Hindlimb muscle (tissue), 1 donor: ENCODE measurements around the gene OR6S1. TPM values are rescaled to one million over a fixed set of nuclear protein-coding genes. Genes with fewer than 3 reads are reported as not detected.

Experiments used
- DNase-seq: peaks from one replicate; pipeline ENCODE4 v3.0.0-alpha.2; 2013
- polyA plus RNA-seq: library from polyadenylated mRNA; unstranded; fragments of 120-200 nt; gene quantifications from one replicate; pipeline ENCODE4 v1.2.1, GENCODE V29; 2013; ENCODE audit not compliant: insufficient read length

OR6S1 gene, protein sequence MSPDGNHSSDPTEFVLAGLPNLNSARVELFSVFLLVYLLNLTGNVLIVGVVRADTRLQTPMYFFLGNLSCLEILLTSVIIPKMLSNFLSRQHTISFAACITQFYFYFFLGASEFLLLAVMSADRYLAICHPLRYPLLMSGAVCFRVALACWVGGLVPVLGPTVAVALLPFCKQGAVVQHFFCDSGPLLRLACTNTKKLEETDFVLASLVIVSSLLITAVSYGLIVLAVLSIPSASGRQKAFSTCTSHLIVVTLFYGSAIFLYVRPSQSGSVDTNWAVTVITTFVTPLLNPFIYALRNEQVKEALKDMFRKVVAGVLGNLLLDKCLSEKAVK
- not detected for polyA plus RNA-seq

DNA sequence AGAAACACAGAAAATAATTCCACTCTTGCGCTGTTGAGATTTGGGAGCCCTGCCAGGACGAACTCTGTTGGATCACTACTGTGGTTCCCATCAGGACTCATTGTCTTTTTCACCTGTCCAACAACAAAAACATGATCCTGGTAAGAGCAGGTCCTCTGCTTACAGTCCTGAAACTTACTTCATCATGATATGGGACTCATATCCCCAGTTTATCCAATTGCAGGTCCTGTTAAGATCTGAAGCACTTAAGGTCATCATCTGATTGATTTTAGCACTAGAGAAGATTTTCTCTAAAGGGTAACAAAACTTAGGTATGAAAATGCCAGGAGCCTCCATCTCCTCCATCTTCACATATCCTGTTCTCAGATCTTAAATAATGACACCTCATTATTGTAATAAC is at the start of gene OR6S1:
TSS of gene OR6S1 (minus strand) at position 101 of the 400 bp plus-strand sequence. CDS start at position 101, 0 bp downstream.
- no peak for DNase-seq

DNA sequence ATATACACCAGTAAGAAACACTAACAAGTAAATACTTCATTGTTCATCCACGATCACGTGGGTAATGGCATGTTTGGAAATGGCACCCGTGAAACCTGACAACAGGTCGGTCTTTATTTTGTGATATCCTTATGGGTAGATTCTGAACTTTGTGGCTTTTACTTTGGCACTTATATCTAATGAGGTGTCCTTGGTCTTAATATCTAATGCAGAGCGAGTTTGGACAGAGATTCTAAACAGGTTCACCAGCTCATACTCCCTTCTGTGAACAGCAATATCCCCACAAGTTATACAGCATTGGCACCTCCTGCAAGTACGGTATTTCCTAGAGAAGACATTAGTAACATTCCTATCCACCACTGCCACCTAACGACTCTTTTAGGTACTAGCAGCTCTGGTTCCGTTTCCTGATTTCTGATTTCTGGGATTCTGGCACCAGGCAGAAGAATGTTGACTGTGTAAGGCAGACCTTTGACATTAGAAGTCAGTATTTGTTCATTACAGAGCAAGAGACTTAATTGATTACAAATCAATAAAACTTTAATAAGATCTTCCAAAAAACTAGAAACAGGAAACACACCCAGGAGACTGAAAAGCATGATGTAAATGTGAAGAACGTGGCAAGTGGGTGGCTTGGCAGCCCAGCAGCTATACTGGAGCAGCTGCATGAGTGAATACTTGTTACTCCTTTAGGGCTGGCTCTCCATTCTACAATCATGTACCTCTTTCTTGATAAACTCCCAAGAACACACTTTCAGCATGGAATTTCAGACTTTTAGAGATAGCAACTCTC is 49.6 kb upstream of the OR6S1 start:
- DNase-seq: peak; percentile 74

DNA sequence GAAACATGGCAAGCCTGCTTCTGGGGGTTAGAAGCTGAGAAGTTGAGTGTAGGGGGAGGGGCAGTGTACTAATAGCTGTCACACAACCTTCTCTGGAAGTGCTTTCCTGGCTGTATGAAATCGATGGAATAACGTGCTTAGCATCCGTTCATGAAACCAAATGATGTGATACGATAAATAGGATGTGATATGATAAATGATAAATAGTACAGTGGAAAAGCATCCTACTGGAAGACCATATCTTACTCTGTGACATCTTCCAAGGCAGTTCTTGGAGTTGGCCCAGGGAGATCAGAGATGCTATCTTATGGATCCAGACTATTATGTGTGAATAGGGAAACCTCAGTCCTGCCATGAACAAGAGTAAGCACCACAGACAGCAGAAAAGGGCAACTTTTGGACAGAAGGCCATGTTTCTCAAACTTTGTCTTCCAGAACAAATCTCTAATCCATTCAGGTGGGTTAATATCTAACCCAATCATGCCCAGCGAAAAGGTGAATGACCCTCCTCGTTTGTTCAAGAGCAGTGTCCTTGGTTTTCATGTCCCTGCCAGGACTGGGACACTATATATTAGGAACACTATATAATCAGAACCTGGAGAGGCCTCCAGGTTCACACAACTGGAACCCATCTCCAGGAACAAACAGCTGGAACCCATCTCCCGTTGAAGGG is 46.8 kb upstream of the OR6S1 start, which contains the start of gene ANG:
TSS of gene ANG (plus strand) at position 598 of the 673 bp plus-strand sequence. CDS start 4,801 bp downstream, outside the sequence.
- no peak for DNase-seq

DNA sequence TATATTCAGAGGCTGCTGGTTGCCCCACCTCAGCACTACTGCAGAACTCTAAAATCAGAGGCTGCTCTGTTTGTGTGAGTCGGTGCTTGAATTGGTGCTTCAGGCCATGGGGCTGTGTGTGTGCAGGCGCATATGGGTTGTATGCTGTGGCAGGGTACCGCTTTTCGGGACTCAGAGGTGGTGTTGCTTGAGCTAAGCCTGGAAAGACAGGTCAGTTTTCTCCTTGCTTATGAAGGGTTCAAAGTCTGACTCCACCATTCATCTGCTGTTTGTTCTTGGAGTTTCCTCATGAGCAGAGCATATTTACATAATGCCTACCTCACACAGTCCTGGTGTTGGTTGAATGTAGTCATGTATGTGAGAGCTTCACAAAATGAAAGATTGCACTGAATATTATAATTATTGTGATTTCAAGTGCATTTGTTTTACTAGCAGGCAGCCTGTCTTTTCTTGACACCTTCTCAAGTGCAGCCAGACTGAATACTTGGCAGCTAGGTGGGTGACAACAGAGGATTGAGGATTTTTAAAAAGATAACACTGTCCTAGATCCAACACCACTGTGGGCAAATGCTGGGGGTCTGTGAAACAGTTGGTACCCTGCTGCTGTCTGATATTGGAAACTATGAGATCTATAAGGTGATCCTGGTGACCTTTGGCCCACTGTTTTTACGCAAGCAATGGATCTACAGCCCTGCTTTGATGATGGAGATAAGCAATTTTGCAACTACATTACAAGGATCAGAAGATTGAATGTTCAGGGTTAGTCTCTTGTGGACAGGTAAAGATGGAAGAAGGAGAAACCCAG is 46.1 kb upstream of the OR6S1 start:
- no peak for DNase-seq

DNA sequence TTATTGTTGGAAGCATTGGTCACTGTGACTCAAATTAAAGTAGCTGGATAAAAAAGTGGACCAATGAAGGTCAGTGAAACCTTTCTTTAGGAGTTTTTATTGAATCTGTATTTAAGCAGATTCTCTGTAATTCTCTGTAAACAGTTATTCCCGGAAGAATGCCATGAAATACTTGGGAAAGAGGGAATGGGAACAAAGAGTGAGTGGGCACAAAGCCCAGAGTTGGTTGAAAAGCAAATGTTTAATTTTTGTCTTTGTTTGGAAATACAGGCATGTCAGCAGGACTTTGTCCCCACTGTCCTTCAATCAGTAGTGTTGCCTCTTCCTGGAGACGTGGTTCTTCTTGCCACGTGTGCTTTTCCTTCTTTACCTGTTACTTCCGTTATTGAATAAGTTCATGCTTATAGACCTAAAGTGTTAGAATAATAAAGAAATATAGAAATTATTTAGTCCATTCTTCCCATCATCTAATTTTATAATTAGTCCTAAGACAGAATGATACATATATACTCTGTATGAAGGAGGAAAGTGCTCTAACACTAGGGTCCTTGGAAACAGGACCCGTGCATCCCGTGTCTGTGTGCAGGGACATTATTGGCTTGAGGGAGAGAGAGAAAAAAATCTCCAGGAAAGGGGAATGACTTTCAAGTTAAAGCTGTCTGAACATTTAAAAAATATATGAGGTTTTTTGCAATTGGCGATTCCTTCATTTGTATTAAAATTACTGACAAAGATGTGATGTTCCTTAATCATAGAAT is 45.1 kb upstream of the OR6S1 start:
- DNase-seq: no peak

DNA sequence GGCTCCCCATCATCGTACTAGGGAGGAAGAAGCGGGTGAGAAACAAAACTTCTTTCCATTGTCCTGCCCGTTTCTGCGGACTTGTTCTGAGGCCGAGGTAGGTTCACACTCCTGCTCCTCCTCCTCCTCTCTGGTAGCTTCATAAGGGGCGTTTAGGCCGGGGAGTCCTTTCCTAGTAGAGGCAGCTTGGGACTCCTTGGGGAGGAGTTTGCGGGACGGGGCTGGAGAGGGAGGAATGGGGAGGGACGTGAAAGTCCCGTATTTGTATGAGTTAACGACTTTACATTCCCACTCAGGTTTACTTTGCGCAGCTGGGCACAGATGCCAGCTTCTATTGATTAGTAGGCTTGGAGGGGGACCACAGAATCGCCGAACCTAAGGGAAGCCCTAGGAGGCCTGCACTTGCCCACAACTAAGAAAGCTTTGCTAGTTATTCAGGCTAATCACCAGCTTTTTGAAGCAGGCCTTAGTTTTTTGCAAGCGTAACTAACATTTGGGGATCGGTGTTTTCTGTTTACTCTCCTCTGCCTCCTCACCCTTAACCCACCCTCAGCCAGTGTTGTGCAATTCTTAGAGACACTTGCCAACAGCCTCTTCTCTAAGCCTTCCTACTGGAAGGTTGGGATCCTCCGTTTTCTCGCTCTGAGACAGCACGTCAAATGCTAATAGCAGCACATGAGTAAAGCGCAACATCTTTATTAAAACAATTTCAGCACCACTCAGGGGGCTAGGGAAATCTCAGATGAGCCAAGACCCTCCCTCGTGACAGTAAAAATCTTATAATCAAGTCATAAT is 43.4 kb upstream of the OR6S1 start:
- DNase-seq: peak; percentile 60

DNA sequence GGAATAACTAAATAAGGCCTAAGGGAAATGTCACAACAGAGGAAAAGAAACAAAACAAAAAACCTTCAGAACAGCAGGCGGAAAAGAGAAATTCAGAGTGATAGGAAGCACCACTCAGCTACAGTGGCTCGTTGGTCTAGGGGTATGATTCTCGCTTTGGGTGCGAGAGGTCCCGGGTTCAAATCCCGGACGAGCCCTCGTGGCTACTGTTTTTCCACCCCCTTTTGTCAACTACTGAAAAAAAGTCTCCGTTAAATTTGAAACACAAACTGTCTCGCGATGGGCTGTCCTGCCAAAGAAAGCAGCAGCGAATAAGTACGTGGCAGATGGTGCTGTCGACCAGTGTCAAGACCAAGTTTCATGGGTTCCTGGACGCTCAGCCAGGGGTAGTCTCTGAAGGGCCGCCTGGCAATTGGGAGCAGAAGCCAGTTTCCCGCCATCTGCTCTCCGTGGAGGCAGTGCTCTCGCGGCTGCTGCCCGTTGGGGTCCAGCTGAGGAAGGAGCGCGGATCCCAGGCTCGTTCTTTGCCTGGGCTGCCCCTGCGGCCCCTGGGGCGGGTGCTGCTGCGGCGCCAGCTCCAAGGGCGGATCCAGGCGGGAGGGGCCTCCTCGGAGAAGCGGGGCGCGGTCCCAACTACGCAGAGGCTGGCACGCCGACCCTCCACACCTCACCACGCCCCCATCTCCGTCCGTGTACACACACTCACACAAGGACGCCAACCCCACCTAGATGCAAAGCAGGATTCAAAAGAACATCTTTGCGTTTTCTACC is 42.6 kb upstream of the OR6S1 start, which contains the start of gene RNASE4:
TSS of gene RNASE4 (plus strand) at position 670 of the 771 bp plus-strand sequence. CDS start 14,812 bp downstream, outside the sequence.
- peak; percentile 87 for DNase-seq

DNA sequence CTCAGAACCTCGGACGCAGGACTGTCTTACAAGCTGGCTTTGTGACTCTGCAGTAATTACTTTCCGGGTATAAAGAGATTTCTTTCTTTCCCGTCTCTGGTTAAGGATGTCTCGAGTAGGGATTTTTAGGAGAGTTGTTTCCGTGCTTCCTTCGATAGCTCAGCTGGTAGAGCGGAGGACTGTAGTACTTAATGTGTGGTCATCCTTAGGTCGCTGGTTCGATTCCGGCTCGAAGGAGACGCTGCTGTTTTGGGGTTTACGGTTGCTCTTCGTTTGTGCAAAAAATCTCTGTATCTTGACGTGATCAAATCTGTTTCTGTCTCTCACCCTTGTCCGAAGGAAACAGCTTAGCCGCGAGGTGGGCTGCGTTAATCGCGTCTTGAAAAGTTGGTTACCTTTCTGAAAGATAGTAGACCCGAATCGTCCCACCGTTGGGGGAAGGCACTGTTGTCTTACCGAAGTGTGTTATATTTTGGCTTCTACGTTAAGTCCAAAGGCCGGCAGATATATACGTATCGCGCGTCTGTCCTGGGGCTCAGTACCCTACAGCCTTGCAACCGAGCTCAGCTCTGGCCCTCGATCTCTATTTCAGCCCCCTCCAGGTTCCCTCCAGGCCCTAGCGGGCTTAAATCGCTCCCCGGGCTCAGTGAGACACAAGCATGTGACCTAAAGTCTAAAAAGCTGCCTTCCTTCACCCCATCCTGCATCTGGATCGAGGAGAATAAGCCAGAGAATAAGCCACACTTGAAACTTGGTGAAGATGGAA is 41.8 kb upstream of the OR6S1 start:
- peak; percentile 91 for DNase-seq

DNA sequence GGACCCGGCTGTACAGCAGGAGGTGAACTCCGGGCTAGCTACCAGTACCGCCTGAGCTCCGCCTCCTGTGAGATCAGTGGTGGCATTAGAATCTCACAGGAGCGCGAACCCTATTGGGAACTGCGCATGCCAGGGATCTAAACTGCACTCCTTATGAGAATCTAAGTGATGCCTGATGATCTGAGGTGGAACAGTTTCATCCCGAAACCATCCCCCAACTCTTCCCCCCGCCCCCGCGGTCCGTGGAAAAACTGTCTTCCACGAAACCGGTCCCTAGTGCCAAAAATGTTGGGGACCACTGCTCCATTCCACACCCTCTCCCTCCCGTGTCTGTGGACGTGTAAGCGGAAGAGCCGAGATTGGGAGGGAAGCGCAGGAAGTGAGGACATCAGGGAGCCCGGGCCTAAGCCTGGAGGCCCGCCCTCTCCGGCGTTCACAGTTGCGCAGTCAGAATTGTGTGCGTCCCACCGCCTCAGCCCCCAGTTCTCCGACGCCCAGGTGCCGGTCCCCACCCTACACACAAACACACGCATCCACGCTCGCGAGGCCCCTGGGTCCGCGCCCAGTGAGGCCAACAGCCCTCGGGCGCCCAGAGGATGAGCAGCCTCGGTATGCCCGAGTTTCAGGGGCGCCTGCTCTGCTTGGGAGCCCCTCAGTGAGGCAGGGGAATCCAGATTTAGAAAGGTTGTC is 41.1 kb upstream of the OR6S1 start:
- peak; percentile 97 for DNase-seq

DNA sequence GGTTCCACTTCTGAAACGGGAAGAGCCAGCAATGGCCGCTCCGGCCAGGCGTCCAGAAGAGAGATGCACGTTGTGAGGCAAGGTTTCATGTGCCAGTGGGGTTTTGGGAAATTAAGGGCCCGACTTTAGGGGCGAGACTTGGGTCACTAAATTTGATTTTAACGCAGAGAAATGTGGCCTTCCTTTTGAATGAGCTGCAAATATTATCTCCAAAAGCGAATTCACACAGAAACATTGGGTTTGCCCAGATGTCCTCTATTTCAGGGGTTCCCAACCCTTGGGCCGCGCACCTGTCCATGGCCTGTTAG is 40.6 kb upstream of the OR6S1 start:
- no peak for DNase-seq

DNA sequence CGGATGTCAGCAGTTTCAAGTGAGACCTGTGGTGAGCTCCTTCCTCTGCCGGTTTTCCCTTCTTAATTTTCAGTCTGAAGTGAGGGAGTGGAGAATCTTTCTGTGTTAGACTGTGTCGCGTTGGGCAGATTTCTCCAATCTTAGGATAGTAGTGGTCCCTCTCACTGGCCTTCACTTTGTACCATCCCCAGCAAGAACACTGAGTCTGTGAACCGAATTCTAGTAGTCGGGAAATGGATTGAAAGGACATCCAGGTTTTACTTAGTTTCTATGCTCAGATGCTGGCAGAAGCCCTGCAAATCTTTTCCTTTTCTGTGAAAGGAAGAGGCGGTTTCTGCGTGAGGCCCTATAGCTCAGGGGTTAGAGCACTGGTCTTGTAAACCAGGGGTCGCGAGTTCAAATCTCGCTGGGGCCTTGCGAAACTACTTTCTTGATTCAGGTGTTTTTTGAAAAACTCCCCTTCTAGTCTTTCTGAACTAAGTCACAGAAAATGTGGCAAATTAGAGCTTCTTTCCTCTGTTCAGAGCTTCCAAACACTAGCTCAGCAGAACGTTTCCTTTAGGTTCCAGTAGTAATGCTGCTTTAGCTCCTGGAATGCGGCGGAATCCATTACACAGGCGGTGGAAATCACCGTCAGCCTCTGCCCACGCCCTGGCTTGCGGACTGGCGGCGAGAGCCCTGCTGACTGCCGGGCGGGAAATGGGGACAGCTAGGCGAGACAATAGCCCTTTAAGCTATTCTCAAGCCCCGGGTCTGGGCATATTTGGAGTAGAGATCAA is 40.0 kb upstream of the OR6S1 start:
- DNase-seq: peak; percentile 88

DNA sequence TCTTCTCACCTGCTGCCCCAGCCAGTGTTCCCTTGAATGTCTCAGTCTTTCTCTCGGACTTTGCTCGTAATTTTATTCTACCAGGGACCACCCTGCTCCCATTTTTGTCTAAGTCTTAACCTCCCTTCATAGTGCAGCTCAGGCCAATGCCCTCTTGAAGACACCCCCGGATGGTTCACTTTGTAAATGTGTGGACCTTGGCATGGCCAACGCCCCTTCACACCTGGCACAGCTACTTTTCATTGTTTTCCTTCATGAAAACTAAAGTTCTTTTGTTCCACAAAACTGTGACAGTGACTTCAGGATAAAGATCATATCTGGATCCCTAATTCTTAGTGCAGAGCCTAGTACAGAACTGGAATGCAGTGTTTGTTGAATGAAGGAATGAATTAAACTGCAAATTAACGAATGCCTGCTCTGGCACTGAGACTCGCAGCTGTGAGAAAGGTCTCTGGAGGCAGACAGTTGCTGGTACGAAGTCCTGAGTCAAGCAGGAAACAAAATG is 39.4 kb upstream of the OR6S1 start:
- DNase-seq: no peak

DNA sequence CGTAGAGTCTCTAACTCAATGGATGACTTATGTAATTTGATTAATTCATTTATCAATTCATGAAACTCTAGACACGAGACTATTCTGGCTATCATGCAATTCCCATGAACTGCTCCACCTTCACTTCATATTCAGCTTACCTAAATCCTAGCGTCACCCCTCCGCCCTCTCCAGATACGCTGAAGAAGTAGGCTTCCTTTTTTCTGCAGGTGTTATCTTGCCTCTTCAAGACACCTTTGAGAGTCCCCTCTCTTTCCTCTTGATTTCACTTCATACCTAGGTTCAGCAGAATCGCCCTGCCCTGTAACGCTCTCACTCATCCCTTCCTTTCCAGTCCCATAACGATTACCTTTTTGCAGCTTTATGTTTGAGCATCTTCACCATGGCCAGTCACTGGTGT is 38.9 kb upstream of the OR6S1 start:
- DNase-seq: no peak

DNA sequence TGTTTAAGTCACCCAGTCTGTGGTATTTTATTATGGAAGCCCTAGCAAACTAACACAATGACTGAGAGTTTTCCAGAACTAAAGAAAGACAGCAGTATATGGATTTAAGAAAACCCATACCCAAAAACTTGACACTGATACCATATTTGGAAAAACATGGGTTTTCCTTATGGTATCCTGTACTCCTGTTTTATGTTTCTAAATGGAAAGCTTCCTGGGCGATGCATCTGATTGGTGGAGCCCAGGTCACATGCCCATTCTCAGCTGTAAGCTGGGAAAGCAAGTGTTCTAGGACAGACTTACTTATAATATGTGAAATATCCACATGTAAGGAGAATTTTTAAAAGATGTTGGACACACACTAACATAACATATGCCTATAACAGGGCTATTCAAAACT is 38.4 kb upstream of the OR6S1 start:
- DNase-seq: no peak

DNA sequence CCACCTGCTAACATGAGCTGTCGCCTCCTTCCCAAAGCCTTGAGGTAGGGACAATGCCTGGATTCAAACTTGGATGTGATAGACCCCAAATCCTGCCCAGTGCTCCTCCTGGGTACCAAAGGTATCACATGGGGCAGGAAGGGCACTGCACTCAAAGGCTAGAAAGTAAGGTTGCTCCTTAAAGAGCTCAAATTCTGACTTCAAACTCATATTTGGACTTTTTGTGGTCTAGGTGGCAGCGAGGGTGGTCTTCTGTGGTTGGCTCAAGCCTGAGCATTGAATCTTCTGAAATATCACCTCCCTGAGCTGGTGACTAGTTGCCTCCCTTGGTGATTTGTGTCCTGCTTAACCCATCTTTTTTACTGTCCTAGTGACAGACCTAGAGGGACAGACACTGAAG is 34.6 kb upstream of the OR6S1 start:
- DNase-seq: no peak

DNA sequence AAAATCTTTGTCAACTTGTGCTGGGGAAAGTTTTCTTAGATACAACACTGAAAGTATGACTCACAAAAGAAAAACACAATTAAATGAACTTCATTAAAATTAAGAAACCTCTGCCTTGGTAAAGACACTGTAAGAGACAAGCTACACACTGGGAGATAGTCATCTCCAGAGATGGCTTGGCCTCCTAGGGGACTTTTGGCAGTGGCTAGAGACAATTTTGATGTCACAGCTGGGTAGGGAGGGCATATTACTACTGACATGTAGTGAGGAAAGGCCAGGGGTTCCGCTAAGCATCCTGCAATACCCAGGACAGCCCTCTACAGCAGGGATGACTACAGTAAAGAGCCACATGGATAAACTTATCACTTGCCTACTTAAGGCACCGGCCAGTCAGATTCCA is 34.2 kb upstream of the OR6S1 start:
- DNase-seq: no peak

DNA sequence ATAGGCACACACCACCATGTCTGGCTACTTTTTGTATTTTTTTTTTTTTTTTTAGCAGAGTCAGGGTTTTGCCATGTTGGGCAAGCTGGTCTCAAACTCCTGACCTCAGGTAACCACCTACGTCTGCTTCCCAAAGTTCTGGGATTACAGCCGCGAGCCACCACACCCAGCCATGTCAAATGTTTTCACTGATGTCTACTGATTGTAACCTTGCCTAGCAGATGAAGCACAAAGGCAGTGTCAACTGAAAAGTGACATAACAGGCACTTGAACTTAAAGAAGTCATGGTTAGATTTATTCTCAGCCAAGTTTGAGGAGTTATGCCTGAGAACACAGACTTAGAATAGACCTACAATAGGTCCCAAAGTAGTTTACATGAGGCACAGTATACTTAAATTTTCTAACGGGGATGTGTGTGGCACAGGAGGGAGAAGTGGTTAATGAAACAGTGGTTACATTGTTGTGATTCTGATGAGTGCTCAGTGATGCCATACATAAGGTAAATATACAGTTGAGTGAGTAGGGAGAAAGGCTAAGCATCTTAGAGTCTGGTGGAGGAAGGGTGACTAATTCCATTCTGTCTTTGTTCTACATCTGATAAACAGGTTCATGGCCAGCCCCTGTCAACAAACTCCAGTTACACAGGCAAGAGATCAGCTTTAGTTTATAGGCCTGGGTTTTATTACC is 30.2 kb upstream of the OR6S1 start:
- DNase-seq: no peak
